ENCODE measurements around the gene EMC8. TPM values are rescaled to one million over a fixed set of nuclear protein-coding genes. Genes with fewer than 3 reads are reported as not detected.

The EMC8 gene
- total RNA-seq, 1 donor from 2014 or later = 21.9 TPM

GRCh38 chr16:85789773-85790172, 9.6 kb downstream of the EMC8 start:
- DNase-seq (no peak), ATAC-seq (no peak)
- H3K27me3 ChIP-seq (ENCODE audit: low read depth) = no peaks in the 10 kb centered on the region
- intact Hi-C loops (cut with DNase I) = no loop called here
- H3K4me1 ChIP-seq = no peaks in the 10 kb centered on the region
- H3K27ac ChIP-seq = no peak overlapping the region
- peaks cover 57% of the 10 kb centered on the region for H3K36me3 ChIP-seq
- no peak for TF ChIP-seq CTCF (IDR thresholded peaks at IDR 0.05)
- no peaks in the 10 kb centered on the region for H3K9me3 ChIP-seq
- H3K4me3 ChIP-seq = no peak overlapping the region

GRCh38 chr16:85788819-85789218, 10.5 kb downstream of the EMC8 start:
- TF ChIP-seq CTCF (IDR thresholded peaks at IDR 0.05) = no peak
- ATAC-seq = no peak

GRCh38 chr16:85785927-85786326, 13.4 kb downstream of the EMC8 start:
- intact Hi-C loops (cut with DNase I) = no loop called here
- Histone ChIP-seq H3K9me3 (no peaks in the 10 kb centered on the region), H3K4me3 (no peak overlapping the region), H3K36me3 (peaks cover 49% of the 10 kb centered on the region), H3K27ac (no peak overlapping the region), H3K4me1 (peaks cover 15% of the 10 kb centered on the region), H3K27me3 (ENCODE audit: low read depth) (no peaks in the 10 kb centered on the region)
- no peak for DNase-seq
- ATAC-seq = no peak
- no peak for TF ChIP-seq CTCF (IDR thresholded peaks at IDR 0.05)

More at GRCh38 chr16:85788819-85789218, 10.5 kb downstream of the EMC8 start:
- DNase-seq = no peak
- no peaks in the 10 kb centered on the region for H3K4me1 ChIP-seq
- H3K27me3 ChIP-seq (ENCODE audit: low read depth) = no peaks in the 10 kb centered on the region
- intact Hi-C loops (cut with DNase I) = no loop called here
- no peak overlapping the region for H3K4me3 ChIP-seq
- no peak overlapping the region for H3K27ac ChIP-seq
- H3K9me3 ChIP-seq = no peaks in the 10 kb centered on the region
- peaks cover 54% of the 10 kb centered on the region for H3K36me3 ChIP-seq

- intact Hi-C loops (cut with DNase I) = no loop called here
- no peaks in the 10 kb centered on the region for H3K9me3 ChIP-seq
- no peak for ATAC-seq
- H3K4me1 ChIP-seq = peaks cover 15% of the 10 kb centered on the region
- no peak overlapping the region for H3K4me3 ChIP-seq
- no peak for TF ChIP-seq CTCF (IDR thresholded peaks at IDR 0.05)
- H3K36me3 ChIP-seq = peaks cover 60% of the 10 kb centered on the region
- H3K27ac ChIP-seq = no peak overlapping the region
- no peaks in the 10 kb centered on the region for H3K27me3 ChIP-seq (ENCODE audit: low read depth)
- DNase-seq = no peak
Measured at GRCh38 chr16:85784813-85785212, 14.5 kb downstream of the EMC8 start.

GRCh38 chr16:85783441-85783840, 15.9 kb downstream of the EMC8 start:
- no peak for TF ChIP-seq CTCF (IDR thresholded peaks at IDR 0.05)
- no peak for ATAC-seq
- Histone ChIP-seq H3K9me3 (no peaks in the 10 kb centered on the region), H3K27me3 (ENCODE audit: low read depth) (no peaks in the 10 kb centered on the region), H3K4me1 (peaks cover 15% of the 10 kb centered on the region), H3K4me3 (no peak overlapping the region), H3K27ac (no peak overlapping the region), H3K36me3 (peaks cover 66% of the 10 kb centered on the region)
- DNase-seq = no peak
- intact Hi-C loops (cut with DNase I) = no loop called here

GRCh38 chr16:85782451-85782850, 16.9 kb downstream of the EMC8 start:
- ATAC-seq = peak in 1 of 2 donors; percentile 45
- Histone ChIP-seq H3K27ac (no peak overlapping the region), H3K4me1 (peaks cover 15% of the 10 kb centered on the region), H3K4me3 (no peak overlapping the region), H3K36me3 (peaks cover 66% of the 10 kb centered on the region), H3K9me3 (no peaks in the 10 kb centered on the region), H3K27me3 (ENCODE audit: low read depth) (no peaks in the 10 kb centered on the region)
- no peak for TF ChIP-seq CTCF (IDR thresholded peaks at IDR 0.05)
- intact Hi-C loops (cut with DNase I) = no loop called here
- no peak for DNase-seq

Data from lower lobe of right lung (tissue), 2 donors.